Ramos (cell line): ENCODE data around the gene EXOSC10.
"Not testable (repeated sequence)": the region's sequence is repeated elsewhere in the genome, so short reads cannot be mapped to it uniquely, and the experiment has no call there.

ENCODE experiments used
- in situ Hi-C: fragments of 300-500 bp; cut with MboI; formaldehyde crosslinking; loops from one replicate; pipeline ENCODE4 v1.14.3; 2022; ENCODE audit warnings: low sequenced_read_pairs; ENCODE audit not compliant: unreplicated experiment

The EXOSC10 gene

DNA sequence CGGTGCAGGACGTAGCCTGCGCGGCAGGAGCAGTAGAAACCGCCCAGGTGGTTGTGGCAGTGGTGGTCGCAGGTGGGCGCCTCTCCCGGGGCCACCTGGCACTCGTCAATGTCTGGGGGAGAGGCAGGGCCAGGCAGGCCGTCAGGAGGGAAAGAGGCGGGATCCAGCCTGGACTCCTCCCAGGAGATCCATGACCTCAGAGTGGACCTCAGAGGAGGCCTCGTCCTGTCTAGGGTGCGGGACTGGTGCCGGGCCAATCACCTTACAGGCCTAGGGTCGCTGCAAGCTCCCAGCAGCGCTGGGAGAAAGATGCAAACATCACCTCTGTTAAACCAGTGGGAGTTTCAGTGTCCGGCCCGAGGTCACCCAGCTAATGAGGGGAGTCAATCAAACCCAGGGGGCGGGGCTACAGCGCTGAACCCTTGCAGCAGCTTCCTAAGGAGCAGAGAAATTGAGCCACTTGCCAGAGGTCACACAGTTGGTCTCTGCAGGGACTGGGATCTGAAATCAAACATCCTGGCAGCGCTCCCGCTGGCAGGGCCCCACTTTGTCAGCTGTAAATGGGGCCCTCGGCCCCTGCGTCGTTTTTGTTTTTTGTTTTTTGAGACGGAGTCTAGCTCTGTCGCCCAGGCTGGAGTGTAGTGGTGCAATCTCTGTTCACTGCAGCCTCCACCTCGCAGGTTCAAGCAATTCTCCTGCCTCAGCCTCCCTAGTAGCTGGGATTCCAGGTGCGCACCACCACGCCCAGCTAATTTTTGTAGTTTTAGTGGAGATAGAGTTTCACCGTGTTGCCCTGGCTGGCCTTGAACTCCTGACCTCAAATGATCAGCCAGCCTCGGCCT lies 54.0 kb downstream of the EXOSC10 start:
- in situ Hi-C loops, result no loop called here

DNA sequence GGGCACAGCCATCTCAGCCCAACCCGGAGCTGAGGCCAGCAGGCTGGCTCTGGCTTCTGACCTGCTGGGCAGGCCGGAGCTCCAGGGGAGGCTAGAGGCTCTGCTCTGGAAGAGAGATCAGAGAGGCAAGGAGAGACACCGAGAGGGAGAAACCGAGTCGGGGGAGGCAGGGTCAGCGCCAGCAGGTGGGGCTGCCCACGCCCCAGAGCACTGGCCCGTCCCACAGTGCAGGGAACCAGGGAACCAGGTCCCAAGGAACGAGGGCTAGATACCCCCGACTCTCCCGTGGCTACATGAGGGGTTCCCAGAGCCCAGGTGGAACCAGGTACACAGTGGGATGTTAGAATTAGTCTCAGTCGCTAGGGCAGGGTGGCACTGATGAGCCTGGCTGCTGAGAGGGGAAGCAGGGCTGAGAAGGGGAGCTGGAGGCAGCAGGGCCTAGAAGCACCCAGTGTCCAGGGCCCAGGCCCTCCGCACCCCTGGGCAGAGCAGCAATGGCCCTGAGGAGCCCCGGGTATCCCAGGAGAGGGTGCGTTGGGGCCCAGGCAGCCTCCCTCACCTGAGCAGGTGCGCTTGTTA lies 54.7 kb downstream of the EXOSC10 start:
- in situ Hi-C loops, result no loop called here

DNA sequence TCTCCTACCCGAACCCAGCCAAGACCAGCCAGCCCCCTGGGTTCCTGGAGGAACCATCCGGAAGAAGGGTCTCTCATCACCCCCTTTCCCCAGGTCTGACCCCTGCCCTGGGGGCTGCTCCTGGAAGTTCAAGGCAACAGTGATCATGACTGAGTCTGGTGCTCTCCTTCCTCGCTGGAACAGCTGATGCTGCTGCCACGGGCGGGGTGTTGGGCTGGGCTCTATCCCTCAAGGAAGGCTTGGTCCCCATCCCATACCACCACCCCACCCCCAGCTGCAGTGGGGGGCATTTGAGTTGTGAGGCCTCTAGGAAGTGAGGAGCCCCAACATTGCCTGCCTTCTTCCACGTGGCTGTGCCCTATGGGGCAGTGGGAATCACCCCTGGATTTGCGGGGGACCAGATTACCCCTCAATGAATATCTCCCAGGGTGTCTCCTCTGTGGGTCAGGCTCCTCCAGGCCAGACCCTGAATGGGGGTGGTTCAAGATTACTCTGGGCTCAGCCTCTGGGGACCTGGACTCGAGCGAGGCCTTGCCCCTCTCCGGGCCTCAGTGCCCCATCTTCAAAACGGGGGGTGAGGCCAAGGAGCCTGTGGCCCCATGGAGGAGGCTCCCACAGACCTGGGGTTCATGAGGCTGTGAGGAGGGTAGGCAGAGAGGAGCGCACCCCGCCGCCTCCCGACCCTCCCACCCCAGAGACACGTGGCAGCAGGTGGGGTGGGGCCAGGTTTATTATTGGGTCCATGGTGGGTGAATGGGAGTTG lies 55.4 kb downstream of the EXOSC10 start:
- in situ Hi-C loops, result no loop called here

DNA sequence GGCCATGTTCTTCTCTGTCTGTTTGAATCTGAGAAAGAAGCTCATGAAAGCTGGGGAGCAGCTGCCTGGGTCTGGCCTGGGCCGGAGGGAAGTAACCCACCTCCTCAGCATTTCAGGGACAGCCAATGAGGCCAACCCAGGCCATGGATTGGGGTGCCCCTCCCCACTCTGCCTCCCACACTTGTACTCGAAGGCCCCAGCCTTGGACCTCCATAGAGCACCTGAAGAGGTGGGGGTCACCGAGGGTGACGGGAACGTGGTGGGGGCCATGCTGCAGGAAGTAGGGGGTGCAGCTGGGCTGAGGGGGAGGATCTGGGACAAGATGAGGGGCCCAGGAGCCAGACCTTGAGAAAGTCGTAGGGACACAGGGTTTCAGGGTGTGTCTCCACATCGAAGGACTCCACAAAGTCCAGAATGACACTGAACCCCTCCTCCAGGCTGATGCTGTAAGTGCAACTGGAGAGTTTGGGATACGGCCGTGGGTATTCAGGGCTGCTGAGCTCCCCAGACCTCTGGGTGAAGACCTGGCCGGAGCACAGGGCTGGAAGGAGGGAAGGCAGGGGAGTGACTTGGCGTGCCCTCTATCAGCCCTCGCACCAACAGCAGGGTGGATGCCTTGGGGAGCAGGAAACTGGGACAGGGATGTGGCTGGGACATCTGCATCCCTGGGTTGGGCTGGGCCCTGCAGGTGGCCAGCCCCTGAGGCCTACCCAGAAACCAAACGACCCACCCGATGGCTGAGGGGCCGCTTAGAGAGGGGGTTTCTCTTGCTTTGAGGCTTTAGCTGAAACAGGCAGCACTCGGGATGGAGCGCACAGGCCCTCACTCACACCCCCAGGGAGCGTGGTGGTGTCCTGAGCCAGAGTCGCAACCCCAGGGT lies 56.4 kb downstream of the EXOSC10 start:
- in situ Hi-C loops, result no loop called here

DNA sequence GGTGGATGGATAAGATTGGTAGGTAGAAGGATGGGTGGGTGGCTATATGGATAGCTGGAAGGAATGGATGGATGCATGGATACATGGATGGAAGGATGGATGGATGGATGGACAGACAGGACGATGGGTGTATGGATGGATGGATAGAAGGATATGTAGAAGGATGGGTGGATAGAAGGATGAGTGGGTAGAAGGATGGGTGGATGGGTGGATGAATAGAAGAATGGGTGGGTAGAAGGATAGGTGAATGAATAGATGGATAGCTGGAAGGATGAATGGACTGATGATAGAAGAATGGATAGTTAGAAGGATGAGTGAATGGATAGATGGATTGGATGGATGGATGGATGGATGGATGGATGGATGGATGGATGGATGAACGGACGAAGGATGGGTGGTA lies 57.6 kb downstream of the EXOSC10 start:
- in situ Hi-C loops, result no loop called here

DNA sequence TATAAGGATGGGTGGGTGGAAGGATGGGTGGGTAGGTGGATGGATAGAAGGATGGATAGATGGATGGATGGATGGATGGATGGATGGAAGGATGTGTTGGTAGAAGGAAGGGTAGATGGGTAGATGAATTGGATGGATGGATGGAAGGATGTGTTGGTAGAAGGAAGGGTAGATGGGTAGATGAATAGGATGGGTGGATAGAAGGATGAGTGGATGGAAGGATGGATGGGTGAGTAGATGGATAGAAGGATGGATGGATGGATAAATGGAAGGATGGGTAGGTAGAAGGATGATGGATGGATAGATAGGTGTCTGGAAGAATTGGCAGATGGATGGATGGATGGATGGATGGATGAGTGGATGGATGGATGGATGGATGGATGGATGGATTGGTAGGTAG lies 58.6 kb downstream of the EXOSC10 start:
- in situ Hi-C loops, result no loop called here

DNA sequence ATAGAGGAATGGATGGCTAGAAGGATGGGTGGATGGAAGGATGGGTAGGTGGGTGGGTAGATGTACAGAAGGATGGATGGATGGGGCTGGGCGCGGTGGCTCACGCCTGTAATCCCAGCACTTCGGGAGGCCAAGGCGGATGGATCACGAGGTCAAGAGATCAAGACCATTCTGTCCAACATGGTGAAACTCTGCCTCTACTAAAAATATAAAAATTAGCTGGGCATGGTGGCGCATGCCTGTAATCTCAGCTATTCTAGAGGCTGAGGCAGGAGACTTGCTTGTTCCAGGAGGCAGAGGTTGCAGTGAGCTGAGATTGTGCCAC lies 59.6 kb downstream of the EXOSC10 start:
- in situ Hi-C loops, result not testable (repeated sequence)

GRCh38 chr1:11039351-11040104 lies 60.1 kb downstream of the EXOSC10 start:
- in situ Hi-C loops, result no loop called here

DNA sequence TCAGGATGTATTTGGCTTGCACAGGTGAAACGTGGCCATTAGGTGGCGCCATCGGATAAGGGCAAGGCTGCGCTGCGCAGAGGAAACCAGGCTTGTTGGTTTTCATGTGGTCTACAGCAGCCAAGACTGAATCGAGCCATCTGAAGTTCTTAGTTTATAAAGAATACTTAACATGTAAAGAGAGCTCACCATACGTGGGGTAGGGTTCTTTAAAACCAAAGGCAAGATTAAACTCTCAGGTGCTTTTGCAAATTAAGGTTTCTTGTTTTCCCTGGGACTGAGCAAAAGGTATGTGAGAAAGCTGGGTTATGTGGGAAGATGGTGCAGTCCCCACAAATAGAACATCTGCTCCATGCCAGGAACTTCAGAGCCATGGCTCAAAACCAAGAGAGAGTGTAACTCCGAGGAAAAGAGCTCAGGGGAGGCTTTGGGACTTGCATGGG lies 61.9 kb downstream of the EXOSC10 start:
- in situ Hi-C loops, result no loop called here

GRCh38 chr1:11037019-11037739 lies 62.5 kb downstream of the EXOSC10 start:
- in situ Hi-C loops, result not testable (repeated sequence)

DNA sequence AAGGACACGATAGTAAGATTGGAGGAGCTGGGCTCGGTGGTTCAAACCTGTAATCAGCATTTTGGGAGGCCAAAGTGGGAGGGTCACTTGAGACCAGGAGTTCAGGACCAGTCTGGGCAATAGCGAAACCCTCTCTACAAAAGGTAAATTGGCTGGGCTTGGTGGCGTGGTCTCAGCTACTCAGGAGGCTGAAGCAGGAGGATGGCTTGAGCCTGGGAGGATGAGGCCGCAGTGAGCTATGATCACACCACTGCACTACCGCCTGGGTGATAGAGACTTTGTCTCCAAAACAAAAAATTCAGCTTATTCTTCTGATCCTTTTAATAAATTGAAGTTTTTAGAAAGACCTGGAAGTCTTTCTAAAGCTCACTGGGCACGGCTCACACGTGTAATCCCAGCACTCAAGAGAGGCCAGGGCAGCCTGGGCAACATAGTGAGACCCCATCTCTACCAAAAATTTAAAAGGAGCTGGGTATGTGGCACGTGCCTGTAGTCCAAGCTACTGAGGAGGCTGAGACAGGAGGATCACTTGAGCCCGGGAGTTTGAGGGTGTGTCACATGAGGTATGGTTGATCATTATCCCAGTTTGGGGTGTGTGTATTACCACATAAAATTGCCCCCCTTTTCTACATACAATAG lies 67.9 kb downstream of the EXOSC10 start:
- in situ Hi-C loops, result loop anchor here (5.0 kb wide), 1 partner anchor 611 kb away; no protein-coding TSS in a partner anchor

GRCh38 chr1:11030865-11031264 lies 68.8 kb downstream of the EXOSC10 start:
- in situ Hi-C loops, result loop anchor here (5.0 kb wide), 1 partner anchor 611 kb away; no protein-coding TSS in a partner anchor

DNA sequence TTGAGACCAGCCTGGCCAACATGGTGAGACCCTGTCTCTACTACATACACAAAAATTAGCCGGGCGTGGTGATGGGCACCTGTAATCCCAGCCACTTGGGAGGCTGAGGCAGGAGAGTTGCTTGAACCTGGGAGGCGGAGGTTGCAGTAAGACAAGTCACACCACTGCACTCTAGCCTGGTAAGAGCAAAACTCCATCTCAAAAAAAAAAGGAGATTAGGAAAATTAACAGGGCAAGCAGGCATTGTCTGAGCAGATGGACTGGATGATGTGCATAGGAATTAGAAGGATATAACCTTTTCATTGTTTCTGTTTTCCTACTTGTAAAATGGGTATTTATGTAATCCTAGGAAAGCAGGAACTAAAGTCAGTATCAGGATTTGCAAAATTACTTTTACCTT lies 71.7 kb downstream of the EXOSC10 start:
- in situ Hi-C loops, result no loop called here

DNA sequence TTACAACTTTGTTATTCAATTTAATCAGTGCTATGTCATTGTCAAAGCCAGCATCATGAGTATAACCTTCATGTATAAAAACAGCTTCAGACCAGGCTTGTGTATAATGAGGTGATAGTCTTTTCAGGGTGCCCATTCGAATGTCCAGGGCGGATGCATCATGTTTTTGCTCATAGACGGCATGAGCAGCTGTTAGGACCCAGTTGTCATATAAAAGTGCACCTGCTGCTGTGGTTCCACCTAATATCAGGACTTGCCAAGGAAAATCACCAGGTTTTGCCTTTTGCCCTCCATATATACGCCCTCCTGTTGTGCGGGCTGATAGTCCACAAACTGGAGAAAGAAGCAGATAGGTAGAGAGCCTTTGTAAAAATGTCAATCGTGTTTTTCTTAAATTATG lies 72.4 kb downstream of the EXOSC10 start:
- in situ Hi-C loops, result no loop called here

- in situ Hi-C loops, result no loop called here
These were observed 72.8 kb downstream of the EXOSC10 start for GRCh38 chr1:11026903-11027302.

- in situ Hi-C loops, result no loop called here
These were observed 73.6 kb downstream of the EXOSC10 start for GRCh38 chr1:11026052-11026451.

- in situ Hi-C loops, result no loop called here
These were observed 74.1 kb downstream of the EXOSC10 start for GRCh38 chr1:11025618-11026017.

GRCh38 chr1:11024874-11025203 lies 74.8 kb downstream of the EXOSC10 start:
- in situ Hi-C loops, result no loop called here
